ENCODE measurements around the gene PTPRM.

Gene PTPRM

DNA sequence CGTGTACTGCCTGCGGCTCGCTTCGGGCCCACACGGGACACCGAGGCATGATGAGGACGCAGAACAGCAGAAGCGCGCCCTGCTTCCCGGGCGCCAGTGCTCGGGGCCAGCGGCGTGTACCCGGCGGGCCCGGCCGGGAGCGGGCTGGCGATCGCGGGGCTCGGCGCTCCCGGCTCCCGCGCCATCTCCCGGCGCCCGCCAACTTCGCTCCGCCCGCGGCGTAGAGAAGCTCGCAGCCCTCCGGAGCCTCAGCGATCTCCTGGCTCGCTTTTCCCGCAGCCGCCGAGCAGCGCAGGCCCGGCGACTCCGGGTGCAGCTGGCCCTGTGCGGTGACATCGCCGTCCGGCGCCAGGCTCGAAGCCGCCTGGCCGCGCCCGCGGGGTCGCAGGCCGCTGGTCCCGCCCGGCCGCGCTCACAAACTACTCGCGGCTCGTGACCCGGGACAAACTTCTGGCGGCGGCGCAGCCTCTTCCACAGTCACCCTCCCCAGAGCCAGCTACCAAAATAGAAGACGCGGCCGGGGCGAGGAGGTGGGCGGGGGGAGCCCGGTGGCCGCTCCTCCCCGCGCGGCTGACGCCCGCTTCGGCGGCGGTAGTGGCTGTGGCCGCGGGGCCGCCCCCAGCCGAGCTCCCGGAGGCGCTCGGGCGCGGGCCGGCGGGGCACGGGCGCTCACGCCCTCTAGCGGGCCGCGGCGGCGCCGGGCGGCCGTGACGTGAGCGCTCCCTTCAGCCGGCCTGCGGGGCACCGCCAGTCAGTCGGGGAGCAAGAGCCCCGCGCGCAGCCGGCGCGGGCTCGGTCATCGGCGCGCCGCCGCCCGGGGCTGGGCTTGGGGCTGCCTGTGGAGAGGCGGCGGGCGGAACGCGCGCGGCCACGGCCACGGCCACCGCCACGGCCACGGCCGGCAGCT, at the start of gene PTPRM:
Gene PTPRM (plus strand): TSS at position 750 of the 907 bp plus-strand sequence. CDS start 503 bp downstream, outside the sequence.
- DNase-seq (ENCODE audit: low spot score): peak; percentile 52

GRCh38 chr18:7517852-7518251, 49.3 kb upstream of the PTPRM start:
- DNase-seq (ENCODE audit: low spot score): no peak

- no peak for DNase-seq (ENCODE audit: low spot score)
Measured at GRCh38 chr18:7520200-7520785, 46.8 kb upstream of the PTPRM start.

DNA sequence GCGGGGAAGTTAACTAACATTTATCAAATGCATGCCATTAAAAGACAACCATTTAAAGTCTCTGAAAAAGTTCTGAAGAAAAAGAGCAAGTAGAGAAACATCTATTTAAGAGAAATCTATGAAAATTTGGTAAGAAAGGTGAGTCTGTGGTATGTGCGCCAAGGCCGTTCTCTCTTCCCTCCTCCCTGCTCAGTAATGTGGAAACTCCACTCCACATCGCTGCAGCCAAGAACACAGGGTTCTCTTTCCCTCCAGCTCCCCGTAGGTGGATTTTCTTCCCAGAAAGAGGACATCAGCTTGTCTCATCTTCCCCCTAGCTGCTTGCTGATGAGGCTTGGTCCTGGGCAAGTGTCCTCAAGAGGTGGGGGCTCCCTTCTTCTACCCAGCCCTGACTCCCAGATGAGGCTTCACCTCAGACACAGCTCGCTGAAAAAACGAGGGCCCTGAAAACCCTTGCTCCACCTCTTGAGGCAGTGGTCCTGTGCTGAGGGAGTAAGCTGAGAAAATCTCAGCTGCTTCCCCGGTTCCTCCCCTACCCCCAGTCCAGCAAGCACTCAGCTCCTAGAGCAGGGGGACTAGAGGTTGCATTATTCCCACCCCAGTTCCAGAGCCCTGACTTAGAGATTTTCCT, 45.8 kb upstream of the PTPRM start:
- no peak for DNase-seq (ENCODE audit: low spot score)

DNA sequence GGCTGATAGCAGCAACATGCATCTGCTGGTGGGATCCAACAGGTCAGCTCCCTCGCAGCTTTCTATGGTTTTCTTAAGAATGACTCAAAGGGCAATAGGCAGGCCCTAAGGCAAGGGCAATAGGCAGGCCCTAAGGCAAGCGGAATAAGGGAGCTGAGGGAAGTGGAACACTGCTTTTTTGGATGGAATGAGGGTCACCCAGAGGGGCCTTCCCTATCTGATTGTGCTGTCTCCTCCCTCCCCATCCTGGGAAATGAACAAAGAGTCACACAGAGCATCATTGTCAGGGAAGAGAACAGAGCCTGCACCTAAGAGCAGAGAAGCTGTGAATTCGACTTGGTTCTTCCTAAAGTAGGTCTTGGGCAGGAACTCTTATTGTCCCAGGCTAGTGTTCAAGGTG, 43.3 kb upstream of the PTPRM start:
- DNase-seq (ENCODE audit: low spot score): no peak

GRCh38 chr18:7524786-7525185, 42.3 kb upstream of the PTPRM start:
- DNase-seq (ENCODE audit: low spot score): no peak

DNA sequence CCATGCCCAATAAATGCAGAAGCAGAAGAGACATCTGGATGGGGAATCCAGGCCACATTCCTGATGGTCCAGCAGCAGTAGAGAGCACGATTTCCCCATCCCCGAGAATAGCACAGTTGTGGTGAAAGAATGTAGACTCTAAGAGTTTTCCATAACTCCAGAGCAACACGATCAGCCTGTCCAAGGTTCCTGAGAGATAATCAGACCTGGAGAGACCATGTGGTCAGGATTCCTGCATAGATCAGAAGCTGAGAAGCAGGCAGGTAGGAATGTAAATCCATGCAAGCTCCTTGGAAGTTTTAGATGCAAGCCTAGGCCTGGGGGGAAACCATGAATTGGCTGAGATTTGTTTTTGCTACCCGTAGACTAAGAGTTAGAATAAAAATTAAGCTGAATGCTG, 34.2 kb upstream of the PTPRM start:
- DNase-seq (ENCODE audit: low spot score): no peak

GRCh38 chr18:7535436-7536205, 31.5 kb upstream of the PTPRM start:
- DNase-seq (ENCODE audit: low spot score): no peak

DNA sequence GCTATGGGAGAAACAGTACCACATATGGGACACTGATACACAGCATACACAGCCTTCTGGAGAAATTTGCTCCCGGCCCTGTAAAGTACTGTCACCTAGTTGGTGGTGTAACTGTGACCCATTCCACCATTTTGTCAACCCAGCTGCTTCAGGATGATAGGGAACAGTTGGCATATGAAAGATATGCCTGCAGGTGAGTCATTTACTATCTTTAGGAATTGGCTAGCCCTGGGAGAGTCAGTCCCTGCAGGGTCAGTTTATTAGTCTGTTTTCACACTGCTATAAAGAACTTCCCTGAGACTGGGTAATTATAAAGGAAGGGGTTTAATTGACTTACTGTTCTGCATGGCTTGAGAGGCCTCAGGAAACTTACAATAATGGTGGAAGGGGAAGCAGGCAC, 30.0 kb upstream of the PTPRM start:
- DNase-seq (ENCODE audit: low spot score): no peak

GRCh38 chr18:7541835-7542234, 25.3 kb upstream of the PTPRM start:
- no peak for DNase-seq (ENCODE audit: low spot score)

DNA sequence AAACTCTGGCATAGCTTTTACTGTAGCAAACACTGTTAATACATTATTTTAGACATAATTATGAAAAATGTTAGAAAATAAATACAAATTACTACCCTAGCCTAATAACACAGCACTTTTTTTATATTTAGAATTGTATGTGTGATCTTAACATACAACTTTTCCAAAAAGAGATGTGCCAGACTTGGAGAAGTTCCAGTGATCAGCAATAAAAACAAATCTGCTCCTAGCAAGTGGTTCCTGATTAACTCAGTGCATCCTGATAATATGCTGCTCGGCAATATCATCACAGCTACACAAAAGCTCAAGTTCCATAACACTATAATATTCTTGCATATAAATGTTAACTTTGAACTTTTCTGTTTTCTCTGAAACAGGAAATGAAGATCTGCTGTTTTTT, 22.4 kb upstream of the PTPRM start:
- no peak for DNase-seq (ENCODE audit: low spot score)

DNA sequence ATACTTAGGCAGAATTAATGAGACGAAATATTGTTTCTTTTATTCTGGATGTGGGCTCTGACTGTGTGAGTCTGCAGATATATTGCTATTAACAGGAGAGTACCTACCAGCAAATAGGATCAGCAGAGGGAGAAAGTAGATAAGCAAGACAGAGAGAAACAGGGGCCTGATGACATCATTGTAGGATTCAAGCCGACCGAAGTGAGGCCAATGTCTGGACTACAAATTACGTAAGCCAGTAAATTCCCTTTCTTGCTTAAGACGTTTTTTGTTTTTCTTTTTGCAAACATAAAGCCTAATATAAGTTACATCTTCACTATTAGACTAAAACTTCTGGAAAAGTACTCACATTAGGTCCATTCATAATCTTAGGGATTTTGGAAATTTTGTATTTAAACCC, 21.4 kb upstream of the PTPRM start:
- no peak for DNase-seq (ENCODE audit: low spot score)

DNA sequence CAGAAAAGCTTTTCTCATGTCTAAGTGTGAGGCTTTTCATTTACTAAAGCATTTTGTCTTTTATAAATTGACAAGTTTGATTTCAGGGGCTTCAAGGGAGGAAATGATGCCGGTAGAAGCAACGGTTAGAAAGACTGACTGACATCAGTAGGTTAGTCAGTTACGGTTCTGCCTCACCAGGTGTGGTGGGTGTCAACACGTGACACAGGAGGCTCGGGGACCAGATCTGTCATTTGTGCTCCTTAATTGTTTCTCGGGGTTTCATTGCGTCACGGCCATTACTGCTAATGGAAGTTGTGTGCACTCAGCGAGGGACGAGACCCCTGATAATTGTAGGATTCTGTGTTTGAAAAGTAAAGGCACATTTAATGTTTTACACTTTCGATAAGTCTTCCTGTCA, 18.9 kb upstream of the PTPRM start:
- DNase-seq (ENCODE audit: low spot score): no peak

GRCh38 chr18:7548721-7549120, 18.4 kb upstream of the PTPRM start:
- DNase-seq (ENCODE audit: low spot score): no peak

DNA sequence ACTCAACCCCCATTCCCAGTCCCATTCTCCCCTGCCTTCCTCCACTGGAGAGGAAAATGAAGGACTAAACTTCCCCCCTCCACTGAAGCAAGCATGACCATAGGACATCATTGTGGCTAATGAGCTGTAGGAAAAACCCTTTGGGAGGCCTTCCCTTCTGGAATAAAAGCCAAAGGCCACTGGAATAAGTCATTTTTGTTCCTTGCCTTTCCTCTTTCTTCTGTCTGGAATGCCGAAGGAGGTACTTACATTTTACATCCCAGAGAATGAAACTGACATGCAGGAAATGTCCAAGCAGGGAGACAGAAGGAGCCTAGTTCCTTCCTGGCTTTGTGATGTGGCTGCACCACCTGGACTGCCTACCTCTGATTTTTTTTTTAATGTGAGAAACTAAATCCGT, 9.1 kb upstream of the PTPRM start:
- no peak for DNase-seq (ENCODE audit: low spot score)

DNA sequence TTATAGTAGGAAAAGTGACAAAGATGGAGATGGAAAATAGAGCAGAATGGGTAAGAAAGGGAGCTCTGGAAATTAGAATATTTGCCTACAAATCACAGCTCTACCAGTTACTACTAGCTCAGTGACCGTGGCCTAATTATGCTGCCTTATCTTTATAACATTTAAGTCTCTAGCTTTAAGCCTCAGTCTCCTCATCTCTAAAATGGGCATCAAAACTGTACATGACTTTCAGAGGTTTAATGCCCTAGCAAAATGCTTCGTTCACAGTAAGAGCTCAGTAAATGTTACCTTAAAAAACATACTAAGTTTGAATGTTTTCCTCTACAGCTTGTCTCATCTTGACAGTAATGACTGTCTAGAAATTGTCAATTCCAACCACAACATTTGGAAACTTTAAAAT, 8.3 kb upstream of the PTPRM start:
- no peak for DNase-seq (ENCODE audit: low spot score)

DNA sequence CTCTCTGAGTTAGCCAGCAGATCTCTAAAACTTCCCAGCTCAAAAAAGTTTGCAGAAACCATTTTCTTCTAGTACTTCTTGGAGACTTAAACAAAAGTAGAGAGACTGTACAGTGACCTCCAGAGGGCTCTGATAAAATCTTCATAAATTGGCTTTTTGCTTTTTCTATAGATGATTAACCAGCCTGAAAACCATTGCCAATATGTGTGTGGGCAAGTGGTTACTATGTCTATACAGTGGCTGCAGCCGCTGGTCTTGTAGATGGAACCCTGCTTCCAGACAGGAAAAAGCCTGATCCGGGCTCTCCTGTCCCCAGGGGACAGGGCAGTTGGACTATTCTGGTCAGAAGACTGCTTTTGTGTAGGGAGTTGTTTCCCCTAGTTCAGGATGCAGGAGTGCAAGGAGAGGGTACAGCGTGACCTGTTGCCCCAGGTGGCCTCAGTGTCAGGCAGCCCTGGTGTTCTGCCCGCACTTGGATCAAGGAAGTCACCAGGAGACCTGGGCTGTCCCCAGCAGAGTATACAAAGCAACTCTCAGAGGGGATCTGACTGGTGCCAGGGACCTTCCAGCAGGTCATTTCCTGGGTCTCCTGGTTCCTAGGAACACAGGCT, 7.3 kb upstream of the PTPRM start:
- no peak for DNase-seq (ENCODE audit: low spot score)

GRCh38 chr18:7561909-7562460, 5.1 kb upstream of the PTPRM start:
- DNase-seq (ENCODE audit: low spot score): no peak

GRCh38 chr18:7562491-7562890, 4.6 kb upstream of the PTPRM start:
- no peak for DNase-seq (ENCODE audit: low spot score)

DNA sequence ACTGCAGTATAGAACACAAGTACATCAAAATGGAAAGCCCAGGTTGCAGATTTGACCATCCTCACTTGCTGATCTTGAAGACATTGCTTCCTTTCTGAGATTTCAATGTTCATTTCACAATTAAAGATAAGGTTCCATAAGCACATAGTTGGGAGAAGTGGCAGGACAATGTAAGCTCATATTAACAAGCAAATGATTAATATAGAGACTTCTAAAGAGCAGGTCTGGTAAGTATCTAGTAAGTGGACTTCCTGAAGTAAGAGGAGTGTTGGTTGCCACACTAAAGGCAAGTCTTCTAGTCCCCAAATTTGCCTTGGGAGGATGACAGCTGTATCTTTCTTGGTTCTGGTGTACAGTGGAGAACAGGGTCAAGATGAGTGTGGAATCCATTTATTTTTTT, 1.4 kb upstream of the PTPRM start:
- no peak for DNase-seq (ENCODE audit: low spot score)

GRCh38 chr18:7566244-7566566, 911 bp upstream of the PTPRM start:
- no peak for DNase-seq (ENCODE audit: low spot score)
